Smooth muscle cell (in vitro differentiated cells): ENCODE data around the gene PPP1CB. TPM values are rescaled to one million over a fixed set of nuclear protein-coding genes. Genes with fewer than 3 reads are reported as not detected.

Experiments used
- DNase-seq: peaks from one replicate; lab custom pipeline; 2025; ENCODE audit not compliant: unreplicated experiment; lab: John Stamatoyannopoulos, UW
- H2AFZ ChIP-seq: fragments of 200-600 bp; sonication (generic); 2 replicates; pipeline ENCODE4 v1.6.0; 2016; ENCODE audit warnings: antibody characterized with exemption, low read depth, mild to moderate bottlenecking
- H3F3A ChIP-seq: fragments of 200-600 bp; sonication (generic); 2 replicates; pipeline ENCODE4 v1.6.0; 2017; ENCODE audit warnings: antibody characterized with exemption, low read depth
- H3K27ac ChIP-seq: fragments of 200-600 bp; sonication (generic); 2 replicates; pipeline ENCODE4 v1.5.1; 2016; ENCODE audit warnings: low read depth, mild to moderate bottlenecking
- H3K27me3 ChIP-seq: fragments of 200-600 bp; sonication (generic); 2 replicates; pipeline ENCODE4 v1.6.1; 2016; ENCODE audit warnings: low read depth, mild to moderate bottlenecking
- H3K36me3 ChIP-seq: fragments of 200-600 bp; sonication (generic); 2 replicates; pipeline ENCODE4 v1.5.1; 2016; ENCODE audit warnings: low read depth
- H3K4me1 ChIP-seq: fragments of 200-600 bp; sonication (generic); 2 replicates; pipeline ENCODE4 v1.5.1; 2016; ENCODE audit warnings: low read depth
- H3K4me2 ChIP-seq: fragments of 200-600 bp; sonication (generic); 2 replicates; pipeline ENCODE4 v1.6.0; 2016; ENCODE audit warnings: mild to moderate bottlenecking
- H3K4me3 ChIP-seq: fragments of 200-600 bp; sonication (generic); 2 replicates; pipeline ENCODE4 v1.5.1; 2016; ENCODE audit warnings: mild to moderate bottlenecking
- H3K79me2 ChIP-seq: fragments of 200-600 bp; sonication (generic); 2 replicates; pipeline ENCODE4 v1.6.0; 2016; ENCODE audit warnings: low read depth, mild to moderate bottlenecking
- H3K9ac ChIP-seq: fragments of 200-600 bp; sonication (generic); 2 replicates; pipeline ENCODE4 v1.6.0; 2016; ENCODE audit warnings: low read depth
- H3K9me3 ChIP-seq: fragments of 200-600 bp; sonication (generic); replicated peaks from 2 replicates; pipeline ENCODE4 v1.5.1; 2016; ENCODE audit warnings: low read depth
- H4K20me1 ChIP-seq: fragments of 200-600 bp; sonication (generic); 2 replicates; pipeline ENCODE4 v1.6.0; 2016; ENCODE audit warnings: low read depth
- WGBS: methylation state at CpG from one replicate; pipeline ENCODE4 v1.1.7; 2016; ENCODE audit warnings: low lambda C conversion rate; 5-methylcytosine and 5-hydroxymethylcytosine counted together
- polyA plus RNA-seq: library from polyadenylated mRNA; unstranded; fragments of >200 nt; fragmentation: Nextera tagmentation; extraction: Ambion mirVana; gene quantifications from 2 replicates; pipeline ENCODE4 v1.2.1, GENCODE V29; 2016
- total RNA-seq: library from RNA; depleted of rRNA; stranded (reverse); fragments of >200 nt; gene quantifications from 2 replicates; pipeline ENCODE4 v1.2.3, GENCODE V29; 2014
- TF ChIP-seq, protein P1 (sequence below): fragments of 200-600 bp; sonication (generic); IDR thresholded peaks from 2 replicates; pipeline ENCODE4 v1.5.1; 2017; ENCODE audit warnings: borderline replicate concordance, mild to moderate bottlenecking, antibody characterized with exemption; ENCODE audit not compliant: insufficient read depth, poor library complexity, severe bottlenecking

The PPP1CB gene
- total and polyA plus RNA-seq, 2 experiments from 2014 or later = 66.8 to 193 TPM

DNA sequence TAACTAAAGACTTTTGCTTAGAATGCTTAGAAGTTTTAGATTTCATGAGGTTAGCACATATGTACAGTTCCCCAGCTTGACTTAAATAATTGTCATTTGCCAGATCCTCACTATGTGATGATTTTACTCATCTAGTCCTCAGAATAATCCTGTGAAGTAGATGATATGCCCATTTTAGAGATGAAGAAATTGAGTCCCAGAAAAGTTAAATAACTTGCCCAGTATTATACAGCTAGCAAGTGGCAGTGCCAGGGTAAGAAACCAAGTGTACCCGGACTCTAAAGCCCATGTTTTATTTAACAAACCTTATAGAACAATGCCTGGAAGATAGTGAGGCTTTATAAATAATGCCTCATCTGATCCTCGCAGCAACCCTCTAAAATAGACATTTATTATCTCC, 87.3 kb downstream of the PPP1CB start:
- Histone ChIP-seq H3K79me2 (no peaks in the 10 kb centered on the region), H3K27me3 (no peaks in the 10 kb centered on the region), H2AFZ (no peak overlapping the region), H4K20me1 (no peaks in the 10 kb centered on the region), H3K36me3 (no peaks in the 10 kb centered on the region), H3K4me3 (no peak overlapping the region), H3K4me1 (no peaks in the 10 kb centered on the region), H3K9ac (no peak overlapping the region), H3K4me2 (no peak overlapping the region), H3K9me3 (no peaks in the 10 kb centered on the region), H3K27ac (no peak overlapping the region), H3F3A (no peaks in the 10 kb centered on the region)
- TF ChIP-seq, protein P1, sequence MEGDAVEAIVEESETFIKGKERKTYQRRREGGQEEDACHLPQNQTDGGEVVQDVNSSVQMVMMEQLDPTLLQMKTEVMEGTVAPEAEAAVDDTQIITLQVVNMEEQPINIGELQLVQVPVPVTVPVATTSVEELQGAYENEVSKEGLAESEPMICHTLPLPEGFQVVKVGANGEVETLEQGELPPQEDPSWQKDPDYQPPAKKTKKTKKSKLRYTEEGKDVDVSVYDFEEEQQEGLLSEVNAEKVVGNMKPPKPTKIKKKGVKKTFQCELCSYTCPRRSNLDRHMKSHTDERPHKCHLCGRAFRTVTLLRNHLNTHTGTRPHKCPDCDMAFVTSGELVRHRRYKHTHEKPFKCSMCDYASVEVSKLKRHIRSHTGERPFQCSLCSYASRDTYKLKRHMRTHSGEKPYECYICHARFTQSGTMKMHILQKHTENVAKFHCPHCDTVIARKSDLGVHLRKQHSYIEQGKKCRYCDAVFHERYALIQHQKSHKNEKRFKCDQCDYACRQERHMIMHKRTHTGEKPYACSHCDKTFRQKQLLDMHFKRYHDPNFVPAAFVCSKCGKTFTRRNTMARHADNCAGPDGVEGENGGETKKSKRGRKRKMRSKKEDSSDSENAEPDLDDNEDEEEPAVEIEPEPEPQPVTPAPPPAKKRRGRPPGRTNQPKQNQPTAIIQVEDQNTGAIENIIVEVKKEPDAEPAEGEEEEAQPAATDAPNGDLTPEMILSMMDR = no peak
- WGBS = 96% methylated on average over 2 of the region's 2 CpGs
- DNase-seq = no peak

DNA sequence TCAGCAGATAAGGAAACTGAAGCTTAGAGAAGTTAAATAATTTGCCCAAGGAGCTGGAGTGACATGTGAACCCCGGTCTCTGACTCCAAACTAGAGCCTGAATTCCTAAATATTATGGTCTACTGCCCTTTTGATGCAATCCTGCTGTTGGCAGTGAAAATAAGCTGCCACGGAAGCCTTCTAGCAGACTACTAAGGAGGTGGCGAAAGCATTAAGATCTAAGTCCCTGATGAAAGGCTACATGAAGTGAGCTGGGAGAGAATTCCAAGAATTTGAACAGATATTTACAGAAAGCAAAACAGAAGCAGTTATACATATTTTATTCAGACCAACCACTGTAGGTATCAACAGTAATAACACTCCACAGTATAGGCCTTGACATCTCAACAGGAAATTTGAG, 90.4 kb downstream of the PPP1CB start:
- TF ChIP-seq, protein P1 = no peak
- no peaks in the 10 kb centered on the region for H3K79me2 ChIP-seq
- H3K4me2 ChIP-seq = no peak overlapping the region
- no peaks in the 10 kb centered on the region for H3K36me3 ChIP-seq
- no peak overlapping the region for H3K9ac ChIP-seq
- H3K27ac ChIP-seq = no peak overlapping the region
- 52% methylated on average over 3 of the region's 3 CpGs for WGBS
- no peaks in the 10 kb centered on the region for H3K27me3 ChIP-seq
- no peaks in the 10 kb centered on the region for H3F3A ChIP-seq
- H2AFZ ChIP-seq = no peak overlapping the region
- no peaks in the 10 kb centered on the region for H3K4me1 ChIP-seq
- DNase-seq = no peak
- H4K20me1 ChIP-seq = no peaks in the 10 kb centered on the region
- no peaks in the 10 kb centered on the region for H3K9me3 ChIP-seq
- no peak overlapping the region for H3K4me3 ChIP-seq

Other genes starting within 250 kb of the PPP1CB start
- 1.2 and 1.9 TPM in 2 replicates for gene SPDYA, start 59.0 kb downstream of the PPP1CB start, total RNA-seq
- 0.56 and 1.9 TPM in 2 replicates for gene SPDYA, start 59.0 kb downstream of the PPP1CB start, polyA plus RNA-seq
- 6.5 and 13.1 TPM in 2 replicates for gene TRMT61B, start 118.5 kb downstream of the PPP1CB start, total RNA-seq
- gene TRMT61B, start 118.5 kb downstream of the PPP1CB start, polyA plus RNA-seq = 8.5 and 9.7 TPM in 2 replicates
- 37.8 and 44.9 TPM in 2 replicates for gene WDR43, start 142.8 kb downstream of the PPP1CB start, total RNA-seq
- 12.5 and 27.5 TPM in 2 replicates for gene WDR43, start 142.8 kb downstream of the PPP1CB start, polyA plus RNA-seq
- gene TOGARAM2, start 229.5 kb downstream of the PPP1CB start, total RNA-seq = 0.09 and 0.72 TPM in 2 replicates
- 1.1 and 1.9 TPM in 2 replicates for gene TOGARAM2, start 229.5 kb downstream of the PPP1CB start, polyA plus RNA-seq